Right atrium auricular region (tissue), 2 donors: ENCODE measurements around the gene LIN9. TPM values are rescaled to one million over a fixed set of nuclear protein-coding genes. Genes with fewer than 3 reads are reported as not detected.

Experiments
- DNase-seq: peaks from one replicate; pipeline ENCODE4 v3.0.0-alpha.2; 2019; ENCODE audit warnings: low spot score
- H3K27ac ChIP-seq, 2 donors: fragments of 200-600 bp; sonication (generic); 1 replicate in 1 of 2; 2 replicates in 1 of 2; pipeline ENCODE4 v1.5.1; 2016 to 2019
- H3K27me3 ChIP-seq, 2 donors: fragments of 200-600 bp; sonication (generic); one replicate each; pipeline versions ENCODE4 v1.5.1 to v1.6.0; 2017 to 2019
- H3K36me3 ChIP-seq: fragments of 200-600 bp; sonication (generic); one replicate; pipeline ENCODE4 v1.5.1; 2016
- H3K4me1 ChIP-seq, 2 donors: fragments of 200-600 bp; sonication (generic); one replicate each; pipeline versions ENCODE4 v1.5.1 to v1.6.0; 2017 to 2019
- H3K4me3 ChIP-seq, 2 donors: fragments of 200-600 bp; sonication (generic); 1 replicate in 1 of 2; 2 replicates in 1 of 2; pipeline ENCODE4 v1.5.1; 2017 to 2019; ENCODE audit warnings: mild to moderate bottlenecking in 1 of 2, moderate library complexity in 1 of 2
- H3K9me3 ChIP-seq, 2 donors: fragments of 200-600 bp; sonication (generic); one replicate each; pipeline ENCODE4 v1.5.1; 2019
- total RNA-seq, 2 donors: library from RNA; depleted of rRNA; stranded (reverse); fragments of >200 nt; gene quantifications; one replicate each; pipeline ENCODE4 v1.1.0, GENCODE V29; 2016
- TF ChIP-seq, protein P1 (sequence below), 2 donors: fragments of 200-600 bp; sonication (generic); IDR thresholded peaks; one replicate each; pipeline ENCODE4 v1.5.1; 2019; ENCODE audit warnings: antibody characterized with exemption in 2 of 2

Gene LIN9
- 10 to 100 TPM in 1 of 2 donors, 1 to 10 TPM in 1; 2.9 to 11.0 TPM for total RNA-seq

DNA sequence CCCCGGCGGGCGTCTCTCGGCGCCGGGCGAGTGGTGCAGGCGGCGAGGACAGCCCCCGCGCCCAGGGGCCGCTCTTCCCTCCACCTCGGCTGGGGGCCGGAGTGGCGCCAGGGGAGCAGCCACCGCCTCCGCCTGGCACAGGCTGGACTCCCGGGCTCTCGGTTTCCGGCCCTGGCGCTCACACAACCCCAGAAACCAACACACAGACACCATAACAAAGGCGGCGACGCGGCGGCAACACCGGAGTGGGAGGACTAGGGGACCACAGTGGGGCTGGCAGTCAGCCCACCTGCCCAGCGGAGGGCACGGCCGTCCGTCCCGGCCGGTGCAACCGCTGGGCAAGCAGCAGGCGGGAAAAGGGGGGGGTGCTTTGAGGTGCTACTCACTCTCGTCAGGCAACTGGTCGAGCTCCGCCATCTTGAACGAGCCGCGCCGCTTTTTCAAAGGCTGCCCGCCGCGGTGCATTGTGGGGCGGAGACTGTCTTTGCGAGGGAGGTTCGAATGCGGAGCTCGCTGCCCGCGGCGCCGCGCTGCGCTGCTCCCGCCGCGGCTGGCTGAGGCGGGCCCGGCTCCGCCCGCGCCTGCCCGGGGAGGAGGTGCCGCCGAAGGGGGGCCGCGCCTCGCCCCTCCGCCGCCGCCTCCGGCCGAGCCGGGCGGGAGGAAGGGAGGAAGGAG lies at the start of gene LIN9:
LIN9 (minus strand) TSS at position 442 of the 675 bp plus-strand sequence; CDS start at position 417, 25 bp downstream.
- Histone ChIP-seq H3K4me1 (peaks cover 0 to 21% of the 10 kb centered on the region in 2 donors), H3K27me3 (no peaks in the 10 kb centered on the region), H3K36me3 (no peaks in the 10 kb centered on the region), H3K27ac (peak within 1 kb of the TSS; percentile 67 to 94), H3K9me3 (no peaks in the 10 kb centered on the region), H3K4me3 (peak within 1 kb of the TSS; percentile 69 to 95)
- DNase-seq: peak; percentile 88
- TF ChIP-seq, protein P1, sequence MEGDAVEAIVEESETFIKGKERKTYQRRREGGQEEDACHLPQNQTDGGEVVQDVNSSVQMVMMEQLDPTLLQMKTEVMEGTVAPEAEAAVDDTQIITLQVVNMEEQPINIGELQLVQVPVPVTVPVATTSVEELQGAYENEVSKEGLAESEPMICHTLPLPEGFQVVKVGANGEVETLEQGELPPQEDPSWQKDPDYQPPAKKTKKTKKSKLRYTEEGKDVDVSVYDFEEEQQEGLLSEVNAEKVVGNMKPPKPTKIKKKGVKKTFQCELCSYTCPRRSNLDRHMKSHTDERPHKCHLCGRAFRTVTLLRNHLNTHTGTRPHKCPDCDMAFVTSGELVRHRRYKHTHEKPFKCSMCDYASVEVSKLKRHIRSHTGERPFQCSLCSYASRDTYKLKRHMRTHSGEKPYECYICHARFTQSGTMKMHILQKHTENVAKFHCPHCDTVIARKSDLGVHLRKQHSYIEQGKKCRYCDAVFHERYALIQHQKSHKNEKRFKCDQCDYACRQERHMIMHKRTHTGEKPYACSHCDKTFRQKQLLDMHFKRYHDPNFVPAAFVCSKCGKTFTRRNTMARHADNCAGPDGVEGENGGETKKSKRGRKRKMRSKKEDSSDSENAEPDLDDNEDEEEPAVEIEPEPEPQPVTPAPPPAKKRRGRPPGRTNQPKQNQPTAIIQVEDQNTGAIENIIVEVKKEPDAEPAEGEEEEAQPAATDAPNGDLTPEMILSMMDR (IDR thresholded peaks at IDR 0.05): no peak

- Histone ChIP-seq H3K36me3 (peaks cover 35% of the 10 kb centered on the region), H3K9me3 (no peaks in the 10 kb centered on the region), H3K4me1 (peaks cover 0 to 36% of the 10 kb centered on the region in 2 donors), H3K4me3 (no peak overlapping the region), H3K27ac (no peak overlapping the region), H3K27me3 (no peaks in the 10 kb centered on the region)
- TF ChIP-seq, protein P1 (IDR thresholded peaks at IDR 0.05): no peak
- DNase-seq: no peak
Measured at GRCh38 chr1:226357416-226357815, 48.5 kb upstream of the LIN9 start.

DNA sequence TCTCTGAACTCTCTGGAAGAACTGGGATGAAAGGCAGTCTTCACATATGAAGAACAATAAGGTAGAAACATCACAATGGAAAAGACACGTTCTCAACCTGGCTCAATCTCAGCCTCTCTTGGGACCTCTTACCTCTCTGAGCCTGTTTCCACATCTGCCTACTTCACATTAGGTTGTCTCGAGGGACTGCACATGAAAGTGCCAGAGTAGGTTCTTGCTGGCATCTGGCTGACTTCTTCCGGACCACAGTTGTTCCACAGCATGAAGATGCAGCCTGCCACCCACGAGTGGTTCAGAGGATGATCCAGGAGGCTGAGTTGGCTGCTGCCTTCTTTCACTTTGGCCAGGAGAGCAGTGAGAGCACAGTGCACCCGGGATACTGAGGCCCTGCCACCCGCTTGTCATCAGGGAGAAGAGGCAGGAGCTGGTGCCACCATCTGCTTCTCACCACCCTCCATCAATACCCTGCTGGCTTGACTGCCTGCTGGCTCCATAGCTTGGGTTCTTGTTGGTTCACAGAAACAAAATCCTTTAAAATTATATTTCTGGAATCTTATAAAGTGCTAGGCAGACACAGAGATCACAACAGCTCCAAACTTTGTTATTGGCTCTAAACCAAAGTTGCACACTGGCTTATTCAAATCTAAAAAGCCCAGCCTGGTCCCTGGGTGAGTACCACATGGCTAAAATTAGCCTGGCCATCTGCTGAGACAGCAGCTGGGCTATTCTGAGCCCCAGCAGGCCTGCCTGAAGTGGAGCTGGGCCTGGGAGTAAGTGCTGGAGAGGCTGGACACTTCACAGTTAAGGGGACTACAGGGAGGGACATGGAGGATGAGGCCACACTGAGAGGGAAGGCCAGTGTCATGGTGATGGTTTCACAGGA lies 46.9 kb upstream of the LIN9 start:
- TF ChIP-seq, protein P1 (IDR thresholded peaks at IDR 0.05): no peak
- H3K9me3 ChIP-seq: no peaks in the 10 kb centered on the region
- H3K27me3 ChIP-seq: no peaks in the 10 kb centered on the region
- peak overlapping the region in 1 of 2 donors; percentile 23 for H3K27ac ChIP-seq
- no peak overlapping the region for H3K4me3 ChIP-seq
- no peak for DNase-seq
- H3K36me3 ChIP-seq: peaks cover 20% of the 10 kb centered on the region
- peaks cover 0 to 36% of the 10 kb centered on the region in 2 donors for H3K4me1 ChIP-seq

DNA sequence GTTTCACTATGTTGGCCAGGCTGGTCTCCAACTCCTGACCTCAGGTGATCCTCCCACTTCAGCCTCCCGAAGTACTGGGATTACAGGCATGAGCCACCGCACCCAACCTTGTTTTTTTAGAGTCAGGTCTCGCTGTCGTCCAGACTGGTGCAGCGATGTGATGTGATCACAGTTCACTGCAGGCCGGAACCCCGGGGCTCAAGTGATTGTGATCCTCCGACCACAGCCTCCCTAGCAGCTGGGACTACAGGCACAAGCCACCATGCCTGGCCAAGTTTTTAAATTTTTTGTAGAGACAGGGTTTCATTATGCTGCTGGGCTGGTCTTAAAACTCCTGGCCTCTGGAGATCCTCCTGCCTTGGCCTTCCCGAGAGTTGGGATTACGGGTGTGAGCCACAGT lies 46.1 kb upstream of the LIN9 start:
- Histone ChIP-seq H3K4me1 (peaks cover 0 to 39% of the 10 kb centered on the region in 2 donors), H3K27ac (no peak overlapping the region), H3K36me3 (peaks cover 14% of the 10 kb centered on the region), H3K4me3 (no peak overlapping the region), H3K27me3 (no peaks in the 10 kb centered on the region), H3K9me3 (no peaks in the 10 kb centered on the region)
- no peak for DNase-seq
- TF ChIP-seq, protein P1 (IDR thresholded peaks at IDR 0.05): no peak

GRCh38 chr1:226353698-226354525 lies 44.9 kb upstream of the LIN9 start:
- TF ChIP-seq, protein P1 (IDR thresholded peaks at IDR 0.05): no peak
- DNase-seq: no peak
- H3K9me3 ChIP-seq: no peaks in the 10 kb centered on the region
- peaks cover 8% of the 10 kb centered on the region for H3K36me3 ChIP-seq
- H3K27me3 ChIP-seq: no peaks in the 10 kb centered on the region
- H3K4me3 ChIP-seq: no peak overlapping the region
- peaks cover 0 to 40% of the 10 kb centered on the region in 2 donors for H3K4me1 ChIP-seq
- peak overlapping the region in 1 of 2 donors; percentile 46 for H3K27ac ChIP-seq
